ENCODE measurements around the gene RAD51B. TPM values are rescaled to one million over a fixed set of nuclear protein-coding genes. Genes with fewer than 3 reads are reported as not detected.

Gene RAD51B
- polyA plus RNA-seq, 3 donors = 3.6 to 11.6 (median 9.4) TPM

DNA sequence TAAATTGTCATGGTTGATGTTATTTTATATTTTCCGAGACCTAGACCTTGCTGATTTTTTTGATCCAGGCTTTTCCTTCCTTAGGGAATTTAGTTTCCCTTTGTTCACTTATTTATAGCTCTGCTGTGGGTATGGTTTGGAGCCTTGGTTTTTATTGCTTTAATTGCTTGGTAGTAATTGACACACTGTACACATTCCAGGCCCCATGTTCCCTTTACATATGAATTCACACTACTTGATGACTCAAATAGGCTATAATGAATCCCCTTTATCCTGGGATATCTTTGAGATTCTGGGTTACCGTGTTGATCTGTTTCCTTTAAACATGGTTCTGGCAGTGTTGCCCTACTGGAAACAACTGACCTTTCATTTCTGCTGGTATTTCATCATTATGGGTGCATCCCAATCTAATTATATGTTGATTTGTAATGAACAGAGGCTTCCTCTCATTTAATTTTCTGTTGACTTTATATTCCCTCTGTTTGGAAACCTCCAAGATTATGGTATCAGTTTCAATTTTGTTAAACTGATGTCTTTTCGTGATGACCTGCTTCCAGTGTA is 424.0 kb downstream of the RAD51B start:
- Histone ChIP-seq H4K20me1 (ENCODE audit: insufficient read depth, low read length) (no peaks in the 10 kb centered on the region), H3K4me3 (replicated peaks in 1 of 3; ENCODE audit: low read depth in 2 of 3, low read length in 3 of 3) (no peak overlapping the region), H3K27ac (ENCODE audit: low read depth in 1 of 2, low read length in 2 of 2) (no peak overlapping the region), H3K4me1 (ENCODE audit: control insufficient read depth in 1 of 2, insufficient read depth in 2 of 2, low read length in 2 of 2) (peaks cover 18 to 20% of the 10 kb centered on the region in 2 donors), H3K79me2 (ENCODE audit: insufficient read depth, low read length) (no peaks in the 10 kb centered on the region), H3K27me3 (ENCODE audit: control insufficient read depth in 2 of 2, insufficient read depth in 2 of 2, low read length in 2 of 2) (no peaks in the 10 kb centered on the region), H3K9me3 (replicated peaks in 1 of 2; ENCODE audit: control insufficient read depth in 1 of 2, insufficient read depth in 1 of 2, low read length in 2 of 2) (no peaks in the 10 kb centered on the region), H3K36me3 (replicated peaks in 1 of 2; ENCODE audit: control insufficient read depth in 1 of 2, insufficient read depth in 2 of 2, low read length in 2 of 2) (no peaks in the 10 kb centered on the region), H2AFZ (ENCODE audit: insufficient read depth, low read depth, low read length, poor library complexity, severe bottlenecking) (no peak overlapping the region), H3K4me2 (replicated peaks; ENCODE audit: extremely low read depth, low read length, poor library complexity, severe bottlenecking) (no peak overlapping the region), H3K9ac (ENCODE audit: insufficient read depth, low read length, poor library complexity, severe bottlenecking) (no peak overlapping the region)
- H3K36me3 Mint-ChIP-seq = peaks cover 0 to 2% of the 10 kb centered on the region in 2 donors
- intact Hi-C loops (cut with micrococcal nuclease) = no loop called here
- peaks cover 22% of the 10 kb centered on the region for H3K4me1 Mint-ChIP-seq
- no peak overlapping the region for H3K27ac Mint-ChIP-seq
- DNase-seq = no peak
- WGBS (ENCODE audit: insufficient coverage) = no CpG with 5 or more reads among the region's 3 CpGs
- H3K27me3 Mint-ChIP-seq (ENCODE audit: low read depth in 3 of 3) = peaks cover 0 to 2% (median 0%) of the 10 kb centered on the region in 3 donors
- H3K9me3 Mint-ChIP-seq = no peaks in the 10 kb centered on the region
- TF ChIP-seq, protein P1, sequence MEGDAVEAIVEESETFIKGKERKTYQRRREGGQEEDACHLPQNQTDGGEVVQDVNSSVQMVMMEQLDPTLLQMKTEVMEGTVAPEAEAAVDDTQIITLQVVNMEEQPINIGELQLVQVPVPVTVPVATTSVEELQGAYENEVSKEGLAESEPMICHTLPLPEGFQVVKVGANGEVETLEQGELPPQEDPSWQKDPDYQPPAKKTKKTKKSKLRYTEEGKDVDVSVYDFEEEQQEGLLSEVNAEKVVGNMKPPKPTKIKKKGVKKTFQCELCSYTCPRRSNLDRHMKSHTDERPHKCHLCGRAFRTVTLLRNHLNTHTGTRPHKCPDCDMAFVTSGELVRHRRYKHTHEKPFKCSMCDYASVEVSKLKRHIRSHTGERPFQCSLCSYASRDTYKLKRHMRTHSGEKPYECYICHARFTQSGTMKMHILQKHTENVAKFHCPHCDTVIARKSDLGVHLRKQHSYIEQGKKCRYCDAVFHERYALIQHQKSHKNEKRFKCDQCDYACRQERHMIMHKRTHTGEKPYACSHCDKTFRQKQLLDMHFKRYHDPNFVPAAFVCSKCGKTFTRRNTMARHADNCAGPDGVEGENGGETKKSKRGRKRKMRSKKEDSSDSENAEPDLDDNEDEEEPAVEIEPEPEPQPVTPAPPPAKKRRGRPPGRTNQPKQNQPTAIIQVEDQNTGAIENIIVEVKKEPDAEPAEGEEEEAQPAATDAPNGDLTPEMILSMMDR (IDR thresholded peaks at IDR 0.05) = no peak
- H3K4me3 Mint-ChIP-seq = no peak overlapping the region

DNA sequence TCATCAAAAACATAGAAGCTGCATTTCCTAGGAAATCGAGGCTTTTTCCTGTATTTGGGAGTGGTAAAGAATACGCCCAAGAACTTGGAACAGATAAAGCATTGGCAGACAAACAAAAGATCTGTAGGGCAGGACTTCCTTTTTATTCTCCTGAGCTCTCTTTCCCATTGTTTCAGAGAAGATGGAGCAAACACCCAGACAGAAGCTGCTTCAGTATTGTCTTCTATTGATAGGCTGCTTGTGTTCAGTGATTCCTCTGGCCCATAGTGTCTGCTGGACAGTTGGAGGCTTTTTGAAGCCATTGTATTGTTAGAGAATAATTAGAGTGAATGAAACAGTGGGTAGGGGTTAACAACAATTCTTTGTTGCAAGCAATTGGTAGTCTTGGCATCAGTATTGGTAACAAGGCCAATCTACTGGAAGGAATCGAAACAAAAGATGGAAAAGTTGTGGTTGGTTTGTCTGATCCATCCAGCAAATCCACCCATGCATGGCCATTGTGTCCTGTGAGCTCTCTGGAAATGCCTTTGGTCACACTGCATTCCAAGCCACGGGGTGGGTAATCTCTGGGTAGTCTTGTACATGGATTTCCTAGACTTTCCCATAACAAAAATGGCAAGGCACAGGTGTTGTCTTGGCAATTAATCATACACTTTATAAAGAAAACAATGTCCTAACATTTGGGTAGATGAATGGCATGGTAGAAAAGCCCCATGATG is 424.8 kb downstream of the RAD51B start:
- Mint-ChIP-seq H3K4me1 (peaks cover 26% of the 10 kb centered on the region), H3K4me3 (no peak overlapping the region), H3K9me3 (no peaks in the 10 kb centered on the region), H3K27me3 (ENCODE audit: low read depth in 3 of 3) (peaks cover 0 to 2% (median 0%) of the 10 kb centered on the region in 3 donors), H3K27ac (no peak overlapping the region), H3K36me3 (peaks cover 0 to 2% of the 10 kb centered on the region in 2 donors)
- intact Hi-C loops (cut with micrococcal nuclease) = no loop called here
- H4K20me1 ChIP-seq (ENCODE audit: insufficient read depth, low read length) = no peaks in the 10 kb centered on the region
- no peak overlapping the region for H3K4me3 ChIP-seq (replicated peaks in 1 of 3; ENCODE audit: low read depth in 2 of 3, low read length in 3 of 3)
- no peak overlapping the region for H3K4me2 ChIP-seq (replicated peaks; ENCODE audit: extremely low read depth, low read length, poor library complexity, severe bottlenecking)
- no peaks in the 10 kb centered on the region for H3K36me3 ChIP-seq (replicated peaks in 1 of 2; ENCODE audit: control insufficient read depth in 1 of 2, insufficient read depth in 2 of 2, low read length in 2 of 2)
- H3K4me1 ChIP-seq (ENCODE audit: control insufficient read depth in 1 of 2, insufficient read depth in 2 of 2, low read length in 2 of 2) = peaks cover 21 to 26% of the 10 kb centered on the region in 2 donors
- H2AFZ ChIP-seq (ENCODE audit: insufficient read depth, low read depth, low read length, poor library complexity, severe bottlenecking) = no peak overlapping the region
- no peaks in the 10 kb centered on the region for H3K27me3 ChIP-seq (ENCODE audit: control insufficient read depth in 2 of 2, insufficient read depth in 2 of 2, low read length in 2 of 2)
- no peaks in the 10 kb centered on the region for H3K79me2 ChIP-seq (ENCODE audit: insufficient read depth, low read length)
- no peak for DNase-seq
- H3K9ac ChIP-seq (ENCODE audit: insufficient read depth, low read length, poor library complexity, severe bottlenecking) = no peak overlapping the region
- H3K9me3 ChIP-seq (replicated peaks in 1 of 2; ENCODE audit: control insufficient read depth in 1 of 2, insufficient read depth in 1 of 2, low read length in 2 of 2) = no peaks in the 10 kb centered on the region
- TF ChIP-seq, protein P1 (IDR thresholded peaks at IDR 0.05) = no peak
- H3K27ac ChIP-seq (ENCODE audit: low read depth in 1 of 2, low read length in 2 of 2) = no peak overlapping the region
- WGBS (ENCODE audit: insufficient coverage) = no CpG with 5 or more reads among the region's 4 CpGs
